Measurements from ENCODE around the gene TMED5. TPM values are rescaled to one million over a fixed set of nuclear protein-coding genes. Genes with fewer than 3 reads are reported as not detected.
"Not testable (repeated sequence)": the region's sequence is repeated elsewhere in the genome, so short reads cannot be mapped to it uniquely, and the experiment has no call there.

Gene TMED5
- total RNA-seq, 4 donors from 2014 or later: 38.8 to 76.9 (median 57.5) TPM

GRCh38 chr1:93167006-93167405, 13.2 kb downstream of the TMED5 start:
- no peak overlapping the region for H3K4me3 ChIP-seq
- H3K4me1 ChIP-seq: no peaks in the 10 kb centered on the region
- TF ChIP-seq CTCF (IDR thresholded peaks at IDR 0.05): no peak
- TF ChIP-seq POLR2A (IDR thresholded peaks at IDR 0.05): no peak
- H3K27me3 ChIP-seq: no peaks in the 10 kb centered on the region
- H3K9me3 ChIP-seq: no peaks in the 10 kb centered on the region
- no peaks in the 10 kb centered on the region for H3K36me3 ChIP-seq
- DNase-seq: no peak
- no peak overlapping the region for H3K27ac ChIP-seq

DNA sequence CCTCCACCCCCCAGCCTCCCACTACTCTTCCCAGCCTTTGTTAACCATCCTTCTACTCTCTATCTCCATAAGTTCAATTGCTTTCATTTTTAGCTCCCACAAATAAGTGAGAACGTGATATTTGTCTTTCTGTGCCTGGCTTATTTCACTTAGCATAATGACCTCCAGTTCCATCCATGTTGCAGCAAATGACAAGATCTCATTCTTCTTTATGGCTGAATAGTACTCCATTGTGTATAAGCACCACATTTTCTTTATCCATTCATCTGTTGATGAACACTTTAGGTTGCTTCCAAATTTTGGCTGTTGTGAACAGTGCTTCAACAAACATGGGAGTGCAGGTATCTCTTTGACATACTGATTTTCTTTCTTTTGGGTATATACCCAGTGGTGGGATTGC, 14.3 kb downstream of the TMED5 start:
- not testable (repeated sequence) for H3K36me3 ChIP-seq, H3K9me3 ChIP-seq, H3K27me3 ChIP-seq, H3K4me3 ChIP-seq, H3K27ac ChIP-seq, DNase-seq, H3K4me1 ChIP-seq

- Histone ChIP-seq H3K27me3 (no peaks in the 10 kb centered on the region), H3K4me3 (no peak overlapping the region), H3K4me1 (no peaks in the 10 kb centered on the region), H3K27ac (no peak overlapping the region), H3K9me3 (no peaks in the 10 kb centered on the region), H3K36me3 (no peaks in the 10 kb centered on the region)
- no peak for DNase-seq
- no peak for TF ChIP-seq POLR2A (IDR thresholded peaks at IDR 0.05)
- no peak for TF ChIP-seq CTCF (IDR thresholded peaks at IDR 0.05)
These were observed 15.4 kb downstream of the TMED5 start for GRCh38 chr1:93164816-93165215.

DNA sequence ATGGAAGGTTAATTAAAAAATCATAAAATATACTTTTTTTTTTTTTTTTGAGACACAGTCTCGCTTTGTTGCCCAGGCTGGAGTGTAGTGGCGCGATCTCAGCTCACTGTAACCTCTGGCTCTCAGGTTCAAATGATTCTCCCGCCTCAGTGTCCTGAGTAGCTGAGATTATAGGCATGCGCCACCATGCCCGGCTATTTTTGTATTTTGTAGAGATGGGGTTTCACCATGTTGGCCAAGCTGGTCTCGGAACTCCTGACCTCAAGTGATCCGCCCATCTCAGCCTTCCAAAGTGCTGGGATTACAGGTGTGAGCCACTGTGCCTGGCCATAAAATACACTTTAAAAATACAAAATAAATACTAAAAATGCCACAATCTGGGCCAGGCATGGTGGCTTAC, 16.9 kb downstream of the TMED5 start:
- not testable (repeated sequence) for H3K27me3 ChIP-seq, H3K4me3 ChIP-seq, H3K4me1 ChIP-seq, H3K9me3 ChIP-seq, H3K27ac ChIP-seq, H3K36me3 ChIP-seq, DNase-seq

GRCh38 chr1:93159337-93159736, 20.9 kb downstream of the TMED5 start:
- TF ChIP-seq CTCF (IDR thresholded peaks at IDR 0.05): no peak
- Histone ChIP-seq H3K27ac (no peak overlapping the region), H3K27me3 (no peaks in the 10 kb centered on the region), H3K9me3 (no peaks in the 10 kb centered on the region), H3K4me3 (no peak overlapping the region), H3K36me3 (peaks cover 0 to 42% (median 0%) of the 10 kb centered on the region in 3 donors), H3K4me1 (no peaks in the 10 kb centered on the region)
- DNase-seq: no peak

GRCh38 chr1:93155335-93155734, 24.9 kb downstream of the TMED5 start:
- H3K27me3 ChIP-seq: no peaks in the 10 kb centered on the region
- no peak for TF ChIP-seq POLR2A (IDR thresholded peaks at IDR 0.05)
- TF ChIP-seq CTCF (IDR thresholded peaks at IDR 0.05): no peak

DNA sequence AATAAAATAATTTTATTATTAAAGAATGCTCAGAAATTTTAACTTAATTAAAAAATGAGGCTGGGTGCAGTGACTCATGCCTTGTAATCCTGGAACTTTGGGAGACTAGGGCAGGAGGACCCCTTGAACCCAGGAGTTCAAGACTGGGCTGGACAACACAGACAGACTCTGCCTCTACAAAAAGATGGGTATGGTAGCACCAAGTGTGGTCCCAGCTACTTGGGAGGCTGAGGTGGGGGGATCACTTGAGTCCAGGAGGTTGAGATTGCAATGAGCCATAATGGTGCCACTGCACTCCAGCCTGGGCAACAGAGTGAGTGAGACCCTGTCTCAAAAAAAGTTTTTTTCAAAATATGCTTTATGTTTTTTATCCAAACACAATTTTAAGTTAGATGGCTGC, 25.3 kb downstream of the TMED5 start:
- H3K4me1 ChIP-seq: no peaks in the 10 kb centered on the region
- TF ChIP-seq POLR2A (IDR thresholded peaks at IDR 0.05) (no peak), CTCF (IDR thresholded peaks at IDR 0.05) (no peak)
- H3K36me3 ChIP-seq: peaks cover 0 to 49% (median 0%) of the 10 kb centered on the region in 3 donors
- no peaks in the 10 kb centered on the region for H3K27me3 ChIP-seq
- H3K27ac ChIP-seq: no peak overlapping the region
- no peaks in the 10 kb centered on the region for H3K9me3 ChIP-seq
- DNase-seq: no peak
- H3K4me3 ChIP-seq: no peak overlapping the region

More at GRCh38 chr1:93155335-93155734, 24.9 kb downstream of the TMED5 start:
- peaks cover 0 to 45% (median 0%) of the 10 kb centered on the region in 3 donors for H3K36me3 ChIP-seq
- DNase-seq: no peak
- H3K4me1 ChIP-seq: no peaks in the 10 kb centered on the region
- no peak overlapping the region for H3K27ac ChIP-seq
- no peak overlapping the region for H3K4me3 ChIP-seq
- no peaks in the 10 kb centered on the region for H3K9me3 ChIP-seq

All from Peyer's patch (tissue), 4 donors.